H1 (cell line): ENCODE results near the gene RHOBTB3.
"Not testable (repeated sequence)": the region's sequence is repeated elsewhere in the genome, so short reads cannot be mapped to it uniquely, and the experiment has no call there.

Experiments used
- EGR1 ChIP-seq: IDR thresholded peaks from 2 replicates; pipeline ENCODE4 v1.6.1; 2011; ENCODE audit warnings: low read depth, low read length, borderline replicate concordance
- EP300 ChIP-seq, 2 experiments: IDR thresholded peaks; 1 replicate in 1 of 2; 2 replicates in 1 of 2; pipeline ENCODE4 v1.6.1; 2011 to 2012; ENCODE audit warnings: low read depth in 2 of 2, low read length in 2 of 2, mild to moderate bottlenecking in 2 of 2, borderline replicate concordance in 1 of 2, inconsistent platforms in 1 of 2, moderate library complexity in 1 of 2
- EZH2 ChIP-seq: fragments of 200-600 bp; sonication (generic); IDR thresholded peaks from 2 replicates; pipeline ENCODE4 v1.7.1; 2012; ENCODE audit warnings: low read depth, mild to moderate bottlenecking, moderate library complexity, low read length, inconsistent platforms; ENCODE audit not compliant: severe bottlenecking
- POLR2AphosphoS5 ChIP-seq: IDR thresholded peaks from 2 replicates; pipeline ENCODE4 v1.6.1; 2011; ENCODE audit warnings: low read depth, low read length
- TBP ChIP-seq: IDR thresholded peaks from 2 replicates; pipeline ENCODE4 v1.6.1; 2011; ENCODE audit warnings: low read depth, low read length, improper control_type of control experiment
- USF2 ChIP-seq: IDR thresholded peaks from 2 replicates; pipeline ENCODE4 v1.6.1; 2011; ENCODE audit warnings: low read length, improper control_type of control experiment
- TF ChIP-seq, protein P1 (sequence below), 3 experiments: IDR thresholded peaks; 1 replicate in 2 of 3; 2 replicates in 1 of 3; pipeline versions ENCODE4 v1.5.1 to v1.6.1; 2011; ENCODE audit warnings: low read length in 3 of 3, mild to moderate bottlenecking in 3 of 3, inconsistent platforms in 2 of 3, low read depth in 1 of 3, moderate library complexity in 1 of 3; ENCODE audit not compliant: insufficient read depth in 1 of 3; ENCODE audit errors: control extremely low read depth in 1 of 3

DNA sequence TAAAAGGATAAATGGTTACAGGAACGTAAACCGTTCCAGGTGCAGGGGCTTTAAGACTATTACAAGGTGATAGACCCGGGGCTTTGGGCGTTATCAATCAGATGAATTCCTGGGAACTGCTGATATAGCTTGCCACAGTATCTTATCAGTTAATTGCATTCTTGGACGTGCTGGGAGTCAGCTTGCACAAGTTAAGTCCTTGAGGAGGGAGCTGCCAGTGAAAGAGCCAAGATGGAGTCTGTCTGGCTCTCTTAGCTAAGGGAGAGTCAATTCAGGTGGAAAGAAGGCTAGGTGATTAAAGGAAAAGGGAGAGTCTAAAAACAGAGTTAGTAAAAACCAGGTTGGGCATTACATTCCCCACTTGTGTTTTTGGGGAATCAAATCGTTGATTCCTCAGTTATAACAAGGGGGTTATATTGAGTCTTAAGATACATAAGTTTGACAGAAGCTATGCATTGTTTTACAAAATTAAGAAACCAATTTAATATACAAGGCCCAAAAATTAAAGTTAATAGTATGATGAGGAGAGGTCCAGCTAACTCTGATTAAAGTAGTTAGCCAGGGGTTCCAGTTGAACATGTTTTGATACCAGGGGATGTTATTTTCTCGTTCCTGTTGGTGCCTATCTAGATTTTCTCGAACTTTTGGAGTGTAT is 23.5 kb upstream of the RHOBTB3 start:
- not testable (repeated sequence) for TF ChIP-seq EP300 (IDR thresholded peaks at IDR 0.05; ENCODE audit: borderline replicate concordance in 1 of 2, low read depth in 2 of 2, low read length in 2 of 2); TBP; EGR1; USF2; POLR2AphosphoS5; EZH2
- TF ChIP-seq, protein P1, sequence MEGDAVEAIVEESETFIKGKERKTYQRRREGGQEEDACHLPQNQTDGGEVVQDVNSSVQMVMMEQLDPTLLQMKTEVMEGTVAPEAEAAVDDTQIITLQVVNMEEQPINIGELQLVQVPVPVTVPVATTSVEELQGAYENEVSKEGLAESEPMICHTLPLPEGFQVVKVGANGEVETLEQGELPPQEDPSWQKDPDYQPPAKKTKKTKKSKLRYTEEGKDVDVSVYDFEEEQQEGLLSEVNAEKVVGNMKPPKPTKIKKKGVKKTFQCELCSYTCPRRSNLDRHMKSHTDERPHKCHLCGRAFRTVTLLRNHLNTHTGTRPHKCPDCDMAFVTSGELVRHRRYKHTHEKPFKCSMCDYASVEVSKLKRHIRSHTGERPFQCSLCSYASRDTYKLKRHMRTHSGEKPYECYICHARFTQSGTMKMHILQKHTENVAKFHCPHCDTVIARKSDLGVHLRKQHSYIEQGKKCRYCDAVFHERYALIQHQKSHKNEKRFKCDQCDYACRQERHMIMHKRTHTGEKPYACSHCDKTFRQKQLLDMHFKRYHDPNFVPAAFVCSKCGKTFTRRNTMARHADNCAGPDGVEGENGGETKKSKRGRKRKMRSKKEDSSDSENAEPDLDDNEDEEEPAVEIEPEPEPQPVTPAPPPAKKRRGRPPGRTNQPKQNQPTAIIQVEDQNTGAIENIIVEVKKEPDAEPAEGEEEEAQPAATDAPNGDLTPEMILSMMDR (IDR thresholded peaks at IDR 0.05; ENCODE audit: control extremely low read depth in 1 of 3, insufficient read depth in 1 of 3, low read depth in 1 of 3, low read length in 3 of 3): not testable (repeated sequence)
